CD4-positive, alpha-beta T cell treated with Interleukin-15 for 4 hours (primary cell): ENCODE data around the gene FBLN2.

ENCODE experiments used
- DNase-seq: peaks from one replicate; pipeline ENCODE4 v3.0.0-alpha.2; 2020; ENCODE audit warnings: low spot score

The FBLN2 gene

DNA sequence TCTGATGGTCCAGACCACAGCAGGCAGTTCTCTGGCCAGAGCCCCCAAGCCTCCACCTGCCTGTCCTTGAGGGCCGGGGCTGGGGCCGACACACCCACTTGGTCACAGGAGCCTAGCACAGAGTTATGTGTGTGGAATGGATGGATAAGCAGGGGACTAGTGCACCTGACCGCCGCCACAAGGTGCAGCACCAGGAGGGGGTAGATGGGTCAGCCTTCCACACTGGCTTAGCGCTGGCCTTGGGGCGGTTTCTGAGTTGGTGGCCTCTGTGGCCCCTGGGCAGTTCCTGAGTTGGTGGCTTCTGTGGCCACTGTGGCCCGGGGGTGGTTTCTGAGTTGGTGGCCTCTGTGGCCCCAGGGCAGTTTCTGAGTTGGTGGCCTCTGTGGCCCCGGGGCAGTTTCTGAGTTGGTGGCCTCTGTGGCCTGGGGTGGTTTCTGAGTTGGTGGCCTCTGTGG is 75.8 kb downstream of the FBLN2 start:
- no peak for DNase-seq

DNA sequence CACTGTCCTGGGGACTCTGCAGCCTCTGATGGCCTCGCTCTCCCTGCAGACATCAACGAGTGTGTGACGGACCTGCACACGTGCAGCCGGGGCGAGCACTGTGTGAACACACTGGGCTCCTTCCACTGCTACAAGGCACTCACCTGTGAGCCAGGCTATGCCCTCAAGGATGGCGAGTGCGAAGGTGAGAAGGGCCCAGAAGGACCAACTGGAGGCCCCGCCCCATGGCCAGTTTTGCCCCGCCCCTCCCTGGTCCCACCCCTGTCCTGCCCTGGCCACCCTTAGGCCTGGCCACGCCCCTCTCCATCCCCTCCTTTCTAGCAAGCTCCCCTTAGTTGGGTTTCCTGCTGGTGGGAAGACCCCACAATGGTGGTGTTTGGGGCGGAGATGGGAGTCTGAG is 77.5 kb downstream of the FBLN2 start:
- DNase-seq = no peak

DNA sequence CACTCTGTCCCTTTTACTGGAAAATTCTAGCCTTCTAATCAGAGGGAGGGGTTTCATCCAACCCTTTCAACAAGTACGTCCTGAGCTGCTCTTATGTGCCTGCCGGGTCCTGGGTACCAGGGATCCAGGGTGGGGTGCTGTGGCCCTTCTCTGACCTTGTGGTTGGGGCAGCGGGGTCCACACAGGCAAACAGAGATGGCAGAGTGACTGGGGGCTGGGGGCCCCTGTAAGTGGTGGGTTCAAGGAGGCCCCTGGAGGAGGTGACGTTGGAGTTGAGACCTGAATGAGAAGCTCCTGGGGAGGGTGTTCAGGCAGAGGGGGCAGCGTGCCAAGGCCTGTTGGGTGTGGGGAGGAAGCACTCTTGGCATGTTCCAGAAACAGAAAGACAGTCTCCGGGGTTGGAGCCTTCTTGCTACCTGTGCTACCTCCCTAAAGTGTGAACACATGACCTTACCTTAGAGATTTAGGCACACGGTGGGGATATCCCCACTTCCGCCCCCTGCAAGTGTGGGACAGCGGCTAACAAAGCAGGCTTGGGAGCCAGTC is 78.1 kb downstream of the FBLN2 start:
- no peak for DNase-seq

DNA sequence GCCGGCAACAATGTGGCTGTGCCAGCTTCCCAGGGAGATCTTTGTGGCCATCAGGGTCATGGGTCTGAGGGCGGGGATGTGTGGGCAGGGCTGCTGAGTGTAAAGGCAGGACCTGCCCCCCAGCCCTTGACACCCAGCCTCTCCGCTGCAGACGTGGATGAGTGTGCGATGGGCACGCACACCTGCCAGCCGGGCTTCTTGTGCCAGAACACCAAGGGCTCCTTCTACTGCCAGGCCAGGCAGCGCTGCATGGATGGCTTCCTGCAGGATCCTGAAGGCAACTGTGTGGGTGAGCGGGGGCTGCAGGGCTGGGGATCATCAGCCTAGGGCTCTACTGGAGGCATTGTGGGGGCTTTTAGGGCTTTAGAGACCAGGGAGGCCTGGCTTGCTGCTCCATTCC is 78.8 kb downstream of the FBLN2 start:
- DNase-seq = no peak

DNA sequence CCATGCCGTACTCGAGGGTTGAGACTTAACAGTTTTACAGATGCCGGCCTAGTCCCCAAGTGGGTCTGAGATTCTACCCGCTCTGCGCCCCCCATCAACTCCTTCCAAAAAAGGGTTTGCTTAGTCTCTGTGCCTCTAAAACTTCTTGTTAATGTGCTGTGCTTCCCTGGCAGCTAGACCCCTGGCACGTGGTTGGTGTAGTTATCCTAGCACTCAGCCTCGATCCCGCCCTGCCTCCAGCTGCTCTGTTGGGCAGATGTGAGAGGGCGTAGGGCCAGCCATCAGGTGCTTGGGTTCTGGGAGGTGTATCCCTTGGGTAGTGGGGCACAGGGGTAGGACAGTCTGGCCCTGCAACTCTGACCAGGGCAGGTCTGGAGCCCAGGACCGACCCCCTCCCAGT is 79.5 kb downstream of the FBLN2 start:
- DNase-seq = no peak

DNA sequence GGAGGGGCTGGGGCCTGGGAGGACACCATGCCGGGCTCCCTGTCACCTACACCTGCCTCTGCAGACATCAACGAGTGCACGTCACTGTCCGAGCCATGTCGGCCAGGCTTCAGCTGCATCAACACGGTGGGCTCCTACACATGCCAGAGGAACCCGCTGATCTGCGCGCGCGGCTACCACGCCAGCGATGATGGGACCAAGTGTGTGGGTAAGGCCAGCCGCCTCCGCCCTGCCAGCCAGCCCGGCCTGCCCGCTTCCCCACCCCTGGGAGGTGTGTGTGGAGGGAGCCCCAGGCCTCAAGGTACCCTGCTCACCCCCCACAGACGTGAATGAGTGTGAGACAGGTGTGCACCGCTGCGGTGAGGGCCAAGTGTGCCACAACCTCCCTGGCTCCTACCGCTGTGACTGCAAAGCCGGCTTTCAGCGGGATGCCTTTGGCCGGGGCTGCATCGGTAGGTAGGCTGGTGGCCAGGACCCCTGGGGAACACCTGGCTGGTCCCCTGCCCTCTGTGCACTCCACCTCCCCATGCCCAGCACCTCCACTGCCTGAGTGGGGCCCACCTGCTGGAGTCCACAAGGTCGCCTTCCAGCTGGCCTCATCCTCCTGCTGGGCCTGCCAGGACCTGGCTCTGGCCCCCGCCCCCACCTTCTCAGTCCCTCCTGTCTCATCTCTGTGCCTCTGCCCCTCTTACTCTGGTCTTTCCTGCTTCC is 80.1 kb downstream of the FBLN2 start:
- DNase-seq = no peak

DNA sequence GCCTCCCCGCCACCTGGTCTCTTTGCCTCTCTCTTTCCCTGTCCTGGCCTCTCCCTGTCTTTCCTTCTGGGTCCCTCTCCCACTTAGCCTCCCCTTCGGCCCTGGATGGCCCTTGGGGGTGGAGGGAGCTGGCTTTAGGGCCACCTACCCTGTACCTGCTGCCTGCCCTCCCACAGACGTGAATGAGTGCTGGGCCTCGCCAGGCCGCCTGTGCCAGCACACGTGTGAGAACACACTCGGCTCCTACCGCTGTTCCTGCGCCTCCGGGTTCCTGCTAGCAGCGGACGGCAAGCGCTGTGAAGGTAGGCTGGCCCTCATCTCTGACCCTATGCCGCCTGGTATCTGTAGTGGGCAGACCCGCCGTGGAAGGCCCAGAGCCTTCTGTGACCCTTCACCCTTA is 80.7 kb downstream of the FBLN2 start:
- DNase-seq = no peak

DNA sequence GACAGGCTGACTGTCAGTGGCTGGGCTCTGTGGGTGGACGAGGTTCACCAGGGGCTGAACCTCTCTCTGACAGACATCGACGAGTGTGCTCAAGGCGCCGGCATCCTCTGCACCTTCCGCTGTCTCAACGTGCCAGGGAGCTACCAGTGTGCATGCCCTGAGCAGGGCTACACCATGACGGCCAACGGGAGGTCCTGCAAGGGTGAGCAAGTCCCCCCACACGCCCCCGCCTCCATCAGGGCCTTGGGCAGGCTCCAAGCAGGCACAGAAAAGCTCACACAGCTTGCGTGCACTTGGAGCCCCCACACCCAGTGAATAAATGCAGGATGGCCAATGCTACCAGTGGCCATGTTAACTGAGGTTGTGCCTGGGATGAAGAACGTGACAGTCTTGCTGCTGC is 82.3 kb downstream of the FBLN2 start:
- DNase-seq = no peak

DNA sequence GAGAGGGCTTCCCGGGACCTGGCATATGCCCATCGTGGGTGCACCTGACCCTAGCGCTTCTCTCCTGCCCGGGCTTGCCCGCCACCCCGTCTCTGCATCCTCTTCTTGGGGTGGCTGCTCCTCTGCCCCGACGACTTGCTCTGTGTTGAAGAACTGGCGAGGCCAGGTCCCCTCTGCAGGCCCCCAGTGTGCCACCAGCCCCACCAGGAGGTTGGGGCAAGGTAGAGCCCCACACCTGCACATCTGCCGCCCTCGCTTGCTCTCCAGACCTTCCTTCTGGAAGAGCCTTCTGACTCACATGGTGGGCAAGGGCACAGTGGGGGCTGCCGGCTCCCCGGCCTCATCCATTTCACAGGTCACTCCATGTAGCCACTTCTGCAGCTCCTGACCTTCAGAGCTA is 84.3 kb downstream of the FBLN2 start:
- DNase-seq = no peak

DNA sequence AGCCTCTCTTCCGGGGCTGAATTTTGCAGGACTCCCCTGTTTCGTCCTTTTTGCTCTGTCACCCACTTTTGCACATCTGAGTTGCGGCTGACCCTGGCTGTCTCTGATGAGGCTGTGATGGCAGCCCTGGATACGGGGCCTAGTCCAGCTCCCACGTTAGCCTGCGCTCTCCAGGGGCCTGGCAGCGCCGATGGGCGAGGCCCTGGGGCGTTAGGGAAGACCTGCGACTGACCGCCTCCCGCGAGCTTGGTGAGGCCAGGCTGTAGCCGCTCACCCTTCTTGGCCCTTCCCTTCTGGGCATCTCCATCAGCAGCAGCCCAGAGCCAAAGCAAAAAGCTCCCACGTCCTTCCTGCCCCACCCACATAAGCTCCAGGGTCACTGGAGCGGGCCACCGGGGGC is 85.2 kb downstream of the FBLN2 start:
- DNase-seq = no peak

DNA sequence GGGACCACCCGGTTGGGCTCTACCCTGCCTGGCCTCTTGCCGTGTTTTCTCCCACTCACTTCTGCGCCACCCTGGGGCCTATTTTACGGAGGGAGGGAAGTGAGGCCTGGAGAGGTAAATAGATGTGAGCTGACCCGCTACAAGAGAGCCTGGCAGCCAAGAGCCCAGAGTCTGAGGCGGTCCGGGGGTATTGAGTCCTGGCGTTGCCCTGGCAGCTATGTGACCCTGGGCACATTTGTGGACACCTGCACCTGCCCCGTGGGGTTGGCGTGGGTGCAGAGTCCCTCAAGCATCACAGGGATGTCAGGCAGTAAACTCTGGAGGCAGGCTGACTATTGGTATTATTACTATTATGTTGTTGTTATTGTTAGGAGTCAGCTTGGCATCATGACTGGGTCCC is 85.7 kb downstream of the FBLN2 start:
- DNase-seq = no peak

DNA sequence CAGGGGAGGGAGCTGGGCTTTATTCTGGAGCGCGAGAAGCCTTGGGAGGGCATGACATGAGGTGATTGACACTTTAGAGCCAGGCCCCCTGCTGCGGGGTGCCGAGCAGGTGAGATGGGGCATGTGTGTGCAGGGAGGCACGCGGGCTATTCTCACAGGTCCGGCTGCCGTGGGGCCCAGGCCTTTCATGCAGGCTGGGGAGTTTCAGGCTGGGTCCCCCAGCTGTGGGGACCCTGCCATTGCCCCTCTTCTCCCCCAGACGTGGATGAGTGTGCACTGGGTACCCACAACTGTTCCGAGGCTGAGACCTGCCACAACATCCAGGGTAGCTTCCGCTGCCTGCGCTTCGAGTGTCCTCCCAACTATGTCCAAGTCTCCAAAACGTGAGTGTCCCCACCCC is 87.3 kb downstream of the FBLN2 start:
- DNase-seq = no peak

DNA sequence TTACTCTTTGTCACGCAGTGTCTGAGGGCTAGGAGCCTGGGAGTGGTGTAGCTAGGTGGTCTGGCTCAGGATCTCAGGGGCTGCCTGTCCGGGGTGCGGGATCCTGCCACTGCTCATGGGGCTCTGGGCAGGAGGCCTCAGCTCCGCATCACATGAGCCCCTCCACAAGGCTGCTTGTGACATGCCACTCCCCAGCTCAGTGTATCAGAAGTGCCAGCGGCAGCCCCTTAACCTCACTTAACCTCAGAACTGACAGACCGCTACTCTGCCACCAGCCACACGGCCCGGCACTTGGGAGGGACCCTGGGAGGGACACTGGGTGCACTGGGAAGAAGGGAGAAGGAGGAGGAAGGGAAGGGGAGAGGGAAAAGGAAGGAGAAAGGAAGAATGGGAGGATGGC is 87.9 kb downstream of the FBLN2 start:
- DNase-seq = no peak

DNA sequence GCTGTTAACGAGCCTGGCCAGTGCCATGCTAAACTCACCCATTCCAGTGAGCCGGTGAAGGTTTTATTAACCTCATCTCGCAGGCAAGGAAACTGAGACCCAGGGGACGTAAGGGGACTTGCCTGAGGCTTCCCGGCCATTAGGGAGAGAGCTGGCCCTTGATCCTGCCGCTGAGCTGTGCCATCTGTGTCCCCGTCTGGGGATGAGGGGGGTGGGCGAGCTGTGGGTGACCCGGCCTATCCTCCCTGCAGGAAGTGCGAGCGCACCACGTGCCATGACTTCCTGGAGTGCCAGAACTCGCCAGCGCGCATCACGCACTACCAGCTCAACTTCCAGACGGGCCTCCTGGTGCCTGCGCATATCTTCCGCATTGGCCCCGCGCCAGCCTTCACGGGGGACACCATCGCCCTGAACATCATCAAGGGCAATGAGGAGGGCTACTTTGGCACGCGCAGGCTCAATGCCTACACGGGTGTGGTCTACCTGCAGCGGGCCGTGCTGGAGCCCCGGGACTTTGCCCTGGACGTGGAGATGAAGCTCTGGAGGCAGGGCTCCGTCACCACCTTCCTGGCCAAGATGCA is 88.5 kb downstream of the FBLN2 start:
- DNase-seq = no peak

DNA sequence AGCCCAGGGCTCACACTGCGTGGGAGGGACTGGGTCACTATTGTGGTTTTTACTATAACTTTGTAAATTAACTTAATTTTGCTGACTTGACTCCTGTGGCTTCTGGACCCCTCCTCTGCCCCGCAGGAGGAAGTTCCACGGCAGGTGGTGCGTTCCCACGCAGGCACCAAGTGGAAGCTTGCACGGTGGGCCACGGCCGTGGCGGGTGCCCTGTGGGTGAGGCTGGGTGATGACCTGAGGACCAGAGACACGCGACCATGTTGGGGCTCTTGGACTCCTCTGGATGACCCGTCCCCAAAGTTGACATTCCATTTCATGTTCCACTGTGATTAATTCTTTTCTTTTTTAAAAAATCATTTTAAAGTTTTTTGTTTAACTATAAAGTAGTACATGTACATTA is 89.0 kb downstream of the FBLN2 start:
- DNase-seq = no peak

DNA sequence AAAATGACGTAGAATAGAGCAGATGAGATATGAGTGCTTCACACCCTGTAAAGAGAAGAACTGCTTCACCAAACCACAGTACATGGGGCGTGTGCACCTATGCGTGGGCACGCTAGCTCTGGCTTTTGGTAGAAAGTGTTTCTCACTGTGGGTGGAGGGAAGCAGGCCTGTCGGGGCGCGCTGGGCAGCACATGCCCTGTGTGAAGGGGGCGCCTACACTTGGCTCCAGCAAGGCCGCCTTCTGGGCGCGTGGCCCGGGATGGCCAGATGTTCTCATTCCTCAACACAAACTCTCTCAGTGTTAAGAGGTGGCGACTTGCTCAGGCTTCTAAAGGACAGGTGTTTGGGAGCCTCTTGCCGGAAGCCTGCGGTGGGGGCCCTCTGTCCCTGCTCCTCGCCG is 90.0 kb downstream of the FBLN2 start:
- no peak for DNase-seq

DNA sequence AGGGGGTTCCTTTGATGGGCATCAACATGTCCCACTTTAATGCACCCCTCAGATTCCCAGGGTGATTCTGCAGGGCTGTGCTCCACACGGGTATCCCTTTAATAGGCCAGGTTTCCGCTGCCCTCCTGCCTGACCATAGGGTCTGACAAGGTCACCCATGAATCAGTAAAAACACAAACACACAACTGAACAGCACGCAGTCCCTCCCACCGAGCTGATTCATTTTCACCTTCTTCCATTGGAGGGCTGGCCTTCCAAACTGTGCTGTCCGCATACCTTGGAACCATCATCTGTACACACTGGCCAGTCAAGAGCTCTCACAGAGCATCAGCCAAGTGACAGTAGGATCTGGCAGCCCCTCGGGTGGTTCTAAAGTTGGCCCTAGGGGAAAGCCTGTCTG is 93.7 kb downstream of the FBLN2 start:
- DNase-seq = no peak

DNA sequence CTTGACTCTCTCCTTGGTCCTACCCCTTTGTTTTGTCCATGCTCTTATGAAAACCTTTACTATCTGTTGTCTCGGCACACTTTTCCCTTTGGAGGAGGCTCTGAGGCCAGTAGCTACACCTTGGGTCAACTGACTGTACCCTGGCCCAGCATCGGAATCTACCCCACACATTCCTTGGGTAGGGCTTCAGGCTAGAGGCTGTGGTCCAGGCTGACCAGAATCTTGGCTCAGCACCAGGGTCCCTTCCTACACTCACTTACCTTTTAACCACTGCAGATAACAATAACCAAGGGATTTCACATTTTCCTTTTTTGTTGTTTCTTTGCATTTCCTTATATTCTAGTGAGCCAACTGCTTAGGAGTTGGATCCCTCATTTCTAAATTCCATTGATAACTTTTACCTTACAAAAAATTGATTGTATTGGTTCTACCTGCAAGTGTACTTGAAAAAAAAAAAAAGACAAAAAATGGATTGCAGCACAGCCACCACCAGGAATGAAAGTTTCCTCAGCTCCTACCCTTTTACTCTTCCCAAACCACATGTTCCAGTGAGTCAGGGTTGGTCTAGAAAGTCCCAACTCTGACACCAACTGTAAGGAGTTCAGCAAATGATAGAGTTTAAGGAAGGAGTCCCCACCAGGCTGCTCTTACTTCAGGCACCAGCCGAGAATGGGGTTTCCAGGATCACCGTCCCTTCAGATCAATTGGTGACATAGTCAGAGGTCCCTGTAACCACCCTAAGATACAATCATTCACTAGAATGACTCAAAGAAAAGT is 95.6 kb downstream of the FBLN2 start:
- DNase-seq = no peak

DNA sequence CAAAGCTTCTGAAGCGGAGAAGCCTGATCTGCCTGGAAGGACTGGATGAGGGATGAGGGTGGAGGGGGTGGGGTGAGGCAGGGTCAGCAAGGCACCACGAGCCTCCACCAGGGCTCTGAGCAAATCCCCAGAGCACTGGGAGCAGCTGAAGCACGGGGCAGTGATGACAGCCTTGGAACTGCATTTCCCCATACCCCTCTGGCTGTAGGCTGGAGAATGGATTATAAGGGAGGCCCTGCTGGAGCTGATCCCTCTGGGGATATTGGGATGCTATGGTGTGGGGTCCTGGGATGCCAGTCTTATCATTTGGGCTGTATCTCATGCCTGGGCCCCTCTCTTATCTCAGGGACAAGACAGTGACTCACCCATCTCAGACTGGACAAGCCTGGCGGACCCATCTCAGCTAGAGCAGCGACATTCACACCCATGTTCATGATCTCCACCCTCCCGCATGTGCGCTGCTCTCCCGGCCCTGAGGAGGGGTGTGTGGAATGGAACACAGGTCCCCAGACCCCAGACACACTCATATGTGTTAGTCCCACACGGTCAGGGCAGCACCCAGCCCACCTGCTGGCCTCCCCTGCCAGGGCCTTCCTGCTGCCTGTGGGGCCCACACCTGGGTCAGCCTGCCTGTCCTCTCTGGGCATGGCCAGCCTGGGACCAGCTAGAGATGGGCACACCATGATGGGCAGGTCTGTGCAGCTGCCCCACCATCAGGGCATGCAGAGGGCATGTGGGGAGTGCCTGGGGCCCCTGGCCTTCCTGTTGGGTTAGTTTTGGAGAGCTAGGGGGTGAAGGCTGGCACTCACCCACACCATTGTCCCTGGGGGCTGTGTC is 97.1 kb downstream of the FBLN2 start:
- DNase-seq = no peak

DNA sequence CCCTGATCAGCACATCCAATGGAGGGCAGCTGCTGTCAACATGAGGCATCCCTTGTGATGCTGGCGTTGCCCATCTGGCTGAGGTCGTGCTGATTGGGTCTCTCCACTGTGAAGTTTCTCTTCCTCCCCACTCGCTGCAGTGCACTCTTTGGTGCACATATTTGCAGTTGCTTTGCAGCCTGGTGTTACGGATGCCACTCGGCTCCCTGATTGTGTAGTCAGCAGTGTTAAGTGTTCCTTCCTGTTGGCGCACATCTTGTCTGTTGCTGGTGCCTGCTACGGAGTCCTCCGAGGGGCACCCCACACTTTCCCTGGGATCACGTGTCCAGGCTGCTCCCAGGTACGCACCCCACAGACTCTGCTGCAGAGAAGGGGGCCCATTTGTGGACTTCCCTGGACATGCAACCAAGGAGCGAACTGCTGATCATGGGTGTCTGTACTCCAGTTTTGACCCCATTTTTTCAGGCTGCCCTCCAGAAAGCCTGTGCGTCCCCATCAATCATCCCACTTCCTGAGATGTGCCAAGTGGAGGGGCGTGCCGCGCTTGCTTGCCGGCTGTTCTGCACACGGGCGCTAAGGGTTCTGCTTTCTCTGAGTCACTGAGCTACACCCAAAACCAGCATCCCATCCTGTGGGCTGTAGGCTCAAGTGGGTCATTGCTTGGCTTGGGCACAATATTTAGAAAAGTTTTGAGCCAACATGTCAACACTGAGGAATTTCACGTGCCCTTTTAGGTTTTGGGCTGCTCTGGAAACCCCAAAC is 98.6 kb downstream of the FBLN2 start:
- peak; percentile 22 for DNase-seq
